ENCODE results near the gene TBL2. TPM values are rescaled to one million over a fixed set of nuclear protein-coding genes. Genes with fewer than 3 reads are reported as not detected.
"Not testable (repeated sequence)": the region's sequence is repeated elsewhere in the genome, so short reads cannot be mapped to it uniquely, and the experiment has no call there.

The TBL2 gene
- total and polyA plus RNA-seq, 2 experiments from 2014 or later: 65.3 to 80.3 TPM

DNA sequence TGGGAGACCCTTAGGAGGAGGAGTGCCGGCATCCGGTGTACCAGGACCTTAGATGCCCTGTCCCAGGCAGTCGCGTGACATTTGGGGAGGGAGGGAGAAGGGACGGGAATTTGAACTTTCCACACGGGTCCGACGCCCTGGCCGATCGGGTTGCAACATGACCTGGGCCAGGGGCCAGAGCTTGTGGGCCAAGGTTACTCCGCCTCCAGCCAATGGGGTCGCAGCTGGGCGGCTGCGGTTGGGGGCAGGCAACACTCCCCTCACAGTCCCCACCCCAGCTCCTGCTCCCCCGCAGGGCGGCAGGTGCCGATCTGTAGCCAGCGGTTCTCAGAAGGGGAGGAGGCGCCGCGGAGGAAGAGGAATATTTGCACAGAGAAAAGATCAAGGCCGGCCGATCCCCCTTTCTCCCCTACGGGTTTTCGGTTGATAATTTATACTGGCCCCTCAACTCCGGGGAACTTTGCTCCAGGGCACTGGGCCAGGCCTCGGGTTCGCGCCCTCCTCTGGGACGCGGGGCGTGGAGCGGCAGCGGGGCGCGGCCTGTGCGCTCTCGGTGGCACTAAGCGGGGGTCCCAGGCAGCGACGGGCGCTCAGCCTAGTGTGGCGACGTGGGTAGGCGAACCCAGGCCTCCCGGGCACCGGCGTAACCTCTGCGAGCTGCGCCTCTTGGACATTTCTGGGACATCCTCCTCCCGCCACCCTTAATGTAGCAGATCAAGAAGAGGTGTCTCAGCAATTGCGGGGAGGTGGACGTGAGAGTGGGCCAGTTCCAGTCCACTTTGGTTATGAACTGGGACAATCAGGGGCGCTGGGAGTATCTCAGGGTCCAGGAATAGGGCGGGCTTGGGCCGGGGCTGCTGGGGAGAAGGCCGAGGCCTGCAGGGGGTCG lies 44.8 kb upstream of the TBL2 start:
- Histone ChIP-seq H3K9me3 (ENCODE audit: low read depth) (no peaks in the 10 kb centered on the region), H3K27ac (no peak overlapping the region), H3K36me3 (no peaks in the 10 kb centered on the region), H3K27me3 (peaks cover 51% of the 10 kb centered on the region), H3K4me1 (ENCODE audit: low read depth) (no peaks in the 10 kb centered on the region), H3K4me3 (no peak overlapping the region)
- TF ChIP-seq, protein P1, sequence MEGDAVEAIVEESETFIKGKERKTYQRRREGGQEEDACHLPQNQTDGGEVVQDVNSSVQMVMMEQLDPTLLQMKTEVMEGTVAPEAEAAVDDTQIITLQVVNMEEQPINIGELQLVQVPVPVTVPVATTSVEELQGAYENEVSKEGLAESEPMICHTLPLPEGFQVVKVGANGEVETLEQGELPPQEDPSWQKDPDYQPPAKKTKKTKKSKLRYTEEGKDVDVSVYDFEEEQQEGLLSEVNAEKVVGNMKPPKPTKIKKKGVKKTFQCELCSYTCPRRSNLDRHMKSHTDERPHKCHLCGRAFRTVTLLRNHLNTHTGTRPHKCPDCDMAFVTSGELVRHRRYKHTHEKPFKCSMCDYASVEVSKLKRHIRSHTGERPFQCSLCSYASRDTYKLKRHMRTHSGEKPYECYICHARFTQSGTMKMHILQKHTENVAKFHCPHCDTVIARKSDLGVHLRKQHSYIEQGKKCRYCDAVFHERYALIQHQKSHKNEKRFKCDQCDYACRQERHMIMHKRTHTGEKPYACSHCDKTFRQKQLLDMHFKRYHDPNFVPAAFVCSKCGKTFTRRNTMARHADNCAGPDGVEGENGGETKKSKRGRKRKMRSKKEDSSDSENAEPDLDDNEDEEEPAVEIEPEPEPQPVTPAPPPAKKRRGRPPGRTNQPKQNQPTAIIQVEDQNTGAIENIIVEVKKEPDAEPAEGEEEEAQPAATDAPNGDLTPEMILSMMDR (IDR thresholded peaks at IDR 0.05; ENCODE audit: low read depth, low read length): no peak
- DNase-seq (ENCODE audit: low read depth in 1 of 2, low spot score in 1 of 2): peak; percentile 27 to 62

DNA sequence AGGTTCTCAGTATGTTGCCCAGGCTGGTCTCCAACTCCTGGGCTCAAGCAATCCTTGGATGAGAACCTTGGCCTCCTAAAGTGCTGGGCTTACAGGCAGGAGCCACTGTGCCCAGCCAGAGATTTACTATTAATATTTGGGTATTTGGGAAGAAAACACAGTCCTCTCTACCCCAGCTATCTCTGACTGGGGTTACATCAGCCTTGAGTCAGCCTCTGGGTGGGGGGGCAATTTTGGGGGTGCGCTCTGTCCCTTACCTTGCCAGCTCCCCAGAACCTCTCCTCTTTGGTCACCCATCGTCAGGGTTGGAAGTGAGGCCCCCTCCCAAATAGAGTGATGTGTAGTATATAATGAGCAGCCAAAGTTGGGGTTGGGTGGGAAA lies 44.1 kb upstream of the TBL2 start:
- H3K27ac ChIP-seq: no peak overlapping the region
- H3K4me1 ChIP-seq (ENCODE audit: low read depth): no peaks in the 10 kb centered on the region
- no peak for DNase-seq (ENCODE audit: low read depth in 1 of 2, low spot score in 1 of 2)
- TF ChIP-seq, protein P1 (IDR thresholded peaks at IDR 0.05; ENCODE audit: low read depth, low read length): no peak
- no peaks in the 10 kb centered on the region for H3K36me3 ChIP-seq
- no peaks in the 10 kb centered on the region for H3K9me3 ChIP-seq (ENCODE audit: low read depth)
- peaks cover 44% of the 10 kb centered on the region for H3K27me3 ChIP-seq
- no peak overlapping the region for H3K4me3 ChIP-seq

DNA sequence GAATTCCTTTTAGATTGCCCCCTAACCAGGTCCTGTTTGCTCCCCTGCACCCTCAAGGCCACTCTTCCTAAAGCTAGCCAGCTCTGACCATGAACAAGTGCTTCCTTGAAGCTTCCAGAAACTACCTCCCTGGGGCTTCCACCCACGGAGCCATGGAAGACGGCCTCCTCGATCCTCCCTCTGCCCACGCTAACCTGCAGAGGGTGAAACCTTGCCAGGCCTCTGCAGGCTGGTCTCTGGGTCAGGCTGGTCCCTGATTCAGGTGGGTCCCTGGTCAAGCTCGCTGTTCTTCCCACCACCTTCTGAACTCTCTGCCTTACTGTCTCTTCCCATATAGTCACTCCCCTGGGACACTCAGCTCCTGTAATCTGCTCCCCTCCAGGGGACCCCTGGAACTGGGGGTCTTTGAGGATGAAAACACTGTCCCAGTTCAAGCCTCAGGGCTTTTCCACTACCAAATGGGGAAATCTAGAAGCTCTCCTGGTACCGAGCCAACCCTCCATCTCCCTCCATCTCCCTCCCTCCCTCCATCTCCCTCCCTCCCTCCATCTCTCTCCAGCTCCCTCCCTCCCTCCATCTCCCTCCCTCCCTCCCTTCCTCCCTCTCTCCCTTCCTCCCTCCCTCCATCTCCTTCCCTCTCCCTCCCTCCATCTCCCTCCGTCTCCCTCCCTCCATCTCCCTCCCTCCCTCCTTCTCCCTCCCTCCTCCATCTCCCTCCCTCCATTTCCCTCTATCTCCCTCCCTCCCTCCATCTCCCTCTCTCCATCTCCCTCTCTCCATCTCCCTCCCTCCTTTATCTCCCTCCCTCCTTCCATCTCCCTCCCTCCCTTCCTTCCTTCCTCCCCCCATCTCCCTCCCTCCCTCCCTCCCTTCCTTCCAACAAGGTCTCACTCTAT lies 43.0 kb upstream of the TBL2 start:
- Histone ChIP-seq H3K27me3 (peaks cover 40% of the 10 kb centered on the region), H3K36me3 (no peaks in the 10 kb centered on the region), H3K9me3 (ENCODE audit: low read depth) (no peaks in the 10 kb centered on the region), H3K27ac (no peak overlapping the region), H3K4me1 (ENCODE audit: low read depth) (no peaks in the 10 kb centered on the region), H3K4me3 (no peak overlapping the region)
- TF ChIP-seq, protein P1 (IDR thresholded peaks at IDR 0.05; ENCODE audit: low read depth, low read length): no peak
- no peak for DNase-seq (ENCODE audit: low read depth in 1 of 2, low spot score in 1 of 2)

DNA sequence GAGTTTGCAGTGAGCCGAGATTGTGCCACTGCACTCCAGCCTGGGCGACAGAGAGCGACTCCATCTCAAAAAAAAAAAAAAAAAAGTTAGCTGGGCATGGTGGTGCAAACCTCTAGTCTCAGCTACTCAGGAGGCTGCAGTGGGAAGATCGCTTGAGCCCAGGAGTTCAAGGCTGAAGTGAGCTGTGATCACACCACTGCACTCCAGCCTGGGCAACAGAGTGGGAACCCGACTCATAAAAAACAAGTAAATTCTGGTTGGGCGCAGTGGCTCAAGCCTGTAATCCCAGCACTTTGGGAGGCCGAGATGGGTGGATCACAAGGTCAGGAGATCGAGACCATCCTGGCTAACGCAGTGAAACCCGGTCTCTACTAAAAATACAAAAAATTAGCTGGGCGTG lies 41.0 kb upstream of the TBL2 start:
- peaks cover 26% of the 10 kb centered on the region for H3K27me3 ChIP-seq
- H3K4me1 ChIP-seq (ENCODE audit: low read depth); H3K36me3 ChIP-seq; DNase-seq (ENCODE audit: low read depth in 1 of 2, low spot score in 1 of 2); H3K4me3 ChIP-seq; H3K9me3 ChIP-seq (ENCODE audit: low read depth); H3K27ac ChIP-seq: not testable (repeated sequence)

DNA sequence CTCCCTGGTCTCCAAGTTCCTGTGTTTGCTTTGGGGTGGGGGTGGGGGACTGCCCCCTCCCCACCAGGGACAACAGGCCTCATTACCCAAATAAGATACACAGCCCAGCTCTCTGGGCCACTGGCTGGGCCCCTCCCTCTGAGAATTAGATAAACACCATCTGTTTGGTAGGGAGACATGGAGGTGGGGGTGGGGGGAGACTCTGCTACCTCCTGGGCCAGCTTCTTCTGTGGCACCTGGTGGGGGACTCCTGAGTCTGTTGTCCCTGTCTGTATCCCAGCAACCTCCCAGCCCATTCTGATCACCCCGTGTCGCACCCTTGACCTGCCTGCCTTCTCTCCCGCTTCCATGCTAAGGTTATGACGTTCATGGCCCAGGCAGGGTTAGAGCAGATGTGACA lies 40.2 kb upstream of the TBL2 start:
- Histone ChIP-seq H3K4me3 (no peak overlapping the region), H3K27me3 (peaks cover 17% of the 10 kb centered on the region), H3K9me3 (ENCODE audit: low read depth) (no peaks in the 10 kb centered on the region), H3K27ac (no peak overlapping the region), H3K36me3 (no peaks in the 10 kb centered on the region), H3K4me1 (ENCODE audit: low read depth) (no peaks in the 10 kb centered on the region)
- DNase-seq (ENCODE audit: low read depth in 1 of 2, low spot score in 1 of 2): no peak
- TF ChIP-seq, protein P1 (IDR thresholded peaks at IDR 0.05; ENCODE audit: low read depth, low read length): no peak

DNA sequence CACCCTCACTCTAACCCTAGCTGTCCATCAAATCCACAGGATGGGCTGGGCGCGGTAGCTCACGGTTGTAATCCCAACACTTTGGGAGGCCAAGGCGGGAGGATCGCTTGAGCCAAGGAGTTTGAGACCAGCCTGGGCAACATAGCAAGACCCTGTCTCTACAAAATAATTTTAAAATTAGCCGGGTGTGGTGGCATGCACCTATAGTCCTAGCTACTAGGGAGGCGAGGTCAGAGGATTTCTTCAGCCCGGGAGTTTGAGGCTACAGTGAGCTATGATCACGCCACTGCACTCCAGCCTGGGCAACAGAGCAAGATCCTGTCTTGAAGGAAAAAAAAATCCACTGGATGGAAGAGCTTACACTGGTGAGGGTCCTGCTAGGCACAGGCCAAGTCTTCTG lies 39.1 kb upstream of the TBL2 start:
- not testable (repeated sequence) for H3K36me3 ChIP-seq; H3K27ac ChIP-seq; H3K27me3 ChIP-seq; H3K4me3 ChIP-seq; H3K9me3 ChIP-seq (ENCODE audit: low read depth); DNase-seq (ENCODE audit: low read depth in 1 of 2, low spot score in 1 of 2); H3K4me1 ChIP-seq (ENCODE audit: low read depth)
